Stimulated activated effector memory CD8-positive, alpha-beta T cell treated with anti-CD3 and anti-CD28 coated beads, Interleukin-12 subunit alpha, Interleukin-12 subunit beta, amount 100 ng/mL, for 72 hours (primary cell): Measurements from ENCODE around the gene HMGN3.
"Not testable (repeated sequence)": the region's sequence is repeated elsewhere in the genome, so short reads cannot be mapped to it uniquely, and the experiment has no call there.

Source experiments
- ATAC-seq: fragments of 150-1000 bp; cut with Tn5 transposase; 2 replicates; pipeline ENCODE4 v1.10.0; 2021
- DNase-seq, 2 donors: peaks; one replicate each; pipeline ENCODE4 v3.0.0; 2021 to 2022; ENCODE audit warnings: low spot score in 2 of 2
- H3K27ac Mint-ChIP-seq: one replicate; pipeline ENCODE4 v1.8.0; 2022; ENCODE audit warnings: mild to moderate bottlenecking, mixed read lengths
- H3K36me3 Mint-ChIP-seq: one replicate; pipeline ENCODE4 v1.8.0; 2022; ENCODE audit warnings: mild to moderate bottlenecking, mixed read lengths
- H3K4me1 Mint-ChIP-seq: one replicate; pipeline ENCODE4 v1.8.0; 2022; ENCODE audit warnings: mixed read lengths
- H3K4me3 Mint-ChIP-seq: one replicate; pipeline ENCODE4 v1.8.0; 2022; ENCODE audit warnings: mild to moderate bottlenecking, mixed read lengths
- H3K9me3 Mint-ChIP-seq: one replicate; pipeline ENCODE4 v1.8.0; 2022; ENCODE audit warnings: mixed read lengths

Gene HMGN3

GRCh38 chr6:79234150-79235022, at the start of gene HMGN3:
TSS of gene HMGN3 (minus strand) at chr6:79234682.
- peaks cover 6% of the 10 kb centered on the region for H3K36me3 Mint-ChIP-seq
- ATAC-seq (peak; percentile 98), DNase-seq (peak; percentile 81 to 93)
- peak within 1 kb of the TSS; percentile 91 for H3K27ac Mint-ChIP-seq
- peak within 1 kb of the TSS; percentile 89 for H3K4me3 Mint-ChIP-seq
- H3K4me1 Mint-ChIP-seq: peaks cover 6% of the 10 kb centered on the region
- no peaks in the 10 kb centered on the region for H3K9me3 Mint-ChIP-seq

DNA sequence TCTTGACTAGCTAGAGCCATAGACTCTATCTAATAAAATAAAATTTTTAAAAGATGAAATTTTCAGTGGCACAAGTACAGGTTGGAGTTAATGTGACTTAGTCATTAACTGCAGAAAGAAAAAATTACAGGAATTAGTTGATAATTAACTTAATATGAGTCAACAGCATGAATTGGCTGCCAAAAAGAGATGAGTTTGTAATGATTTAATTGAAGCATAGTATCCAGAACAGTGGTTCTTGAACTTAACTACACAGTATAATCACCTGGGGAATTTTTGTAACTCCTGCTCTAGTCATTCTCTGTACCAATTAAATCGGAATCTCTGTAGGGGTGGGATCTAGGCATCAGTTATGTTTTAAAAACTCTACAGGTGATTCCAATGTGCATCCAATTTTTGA, 46.3 kb upstream of the HMGN3 start:
- Mint-ChIP-seq H3K4me3 (no peak overlapping the region), H3K27ac (no peak overlapping the region), H3K36me3 (no peaks in the 10 kb centered on the region), H3K4me1 (no peaks in the 10 kb centered on the region), H3K9me3 (peaks cover 8% of the 10 kb centered on the region)
- DNase-seq: no peak
- ATAC-seq: no peak

- no peaks in the 10 kb centered on the region for H3K4me1 Mint-ChIP-seq
- H3K36me3 Mint-ChIP-seq: no peaks in the 10 kb centered on the region
- ATAC-seq (no peak), DNase-seq (no peak)
- peaks cover 8% of the 10 kb centered on the region for H3K9me3 Mint-ChIP-seq
- H3K4me3 Mint-ChIP-seq: no peak overlapping the region
- H3K27ac Mint-ChIP-seq: no peak overlapping the region
These were observed 42.6 kb upstream of the HMGN3 start for GRCh38 chr6:79277109-79277508.

DNA sequence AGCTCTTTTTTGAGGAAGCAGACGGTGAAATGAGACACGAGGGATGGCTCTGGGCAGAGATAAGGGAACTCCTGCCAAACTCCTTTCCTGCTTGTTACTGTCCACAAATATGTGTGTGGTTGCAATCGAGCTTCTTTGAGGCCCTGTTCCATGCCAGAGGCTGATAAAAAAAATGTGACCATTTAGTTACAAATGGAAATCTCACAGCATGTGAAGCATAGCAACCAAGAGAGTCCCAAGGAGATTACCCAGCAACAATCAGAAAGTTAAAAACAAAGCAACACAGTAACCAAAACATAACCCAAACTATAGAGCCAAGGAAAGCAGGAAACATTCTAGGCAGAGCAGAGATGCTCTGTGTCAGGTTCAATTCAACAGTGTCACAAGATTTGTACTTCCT, 35.4 kb upstream of the HMGN3 start:
- Mint-ChIP-seq H3K27ac (no peak overlapping the region), H3K9me3 (peaks cover 8% of the 10 kb centered on the region), H3K4me3 (no peak overlapping the region), H3K36me3 (no peaks in the 10 kb centered on the region), H3K4me1 (no peaks in the 10 kb centered on the region)
- DNase-seq (no peak), ATAC-seq (no peak)

DNA sequence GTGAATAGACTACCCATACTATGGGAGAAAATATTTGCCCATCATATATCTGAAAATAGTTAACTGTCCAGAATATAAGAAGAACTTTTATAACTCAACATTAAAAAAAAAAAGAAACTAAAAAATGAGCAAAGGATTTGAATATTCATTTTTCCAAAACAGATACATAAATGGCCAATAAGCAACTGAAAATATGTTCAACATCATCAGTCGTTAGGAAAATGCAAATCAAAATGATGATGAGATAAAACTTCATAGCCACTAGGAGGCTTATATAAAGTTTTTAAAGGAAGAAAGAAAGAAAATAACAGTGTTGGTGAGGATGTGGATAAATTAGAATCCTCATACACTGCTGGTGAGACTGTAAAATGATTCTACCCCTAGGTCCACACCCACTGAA, 32.6 kb upstream of the HMGN3 start:
- Mint-ChIP-seq H3K4me1 (no peaks in the 10 kb centered on the region), H3K27ac (no peak overlapping the region), H3K36me3 (no peaks in the 10 kb centered on the region), H3K9me3 (peaks cover 11% of the 10 kb centered on the region), H3K4me3 (no peak overlapping the region)
- no peak for ATAC-seq
- no peak for DNase-seq

DNA sequence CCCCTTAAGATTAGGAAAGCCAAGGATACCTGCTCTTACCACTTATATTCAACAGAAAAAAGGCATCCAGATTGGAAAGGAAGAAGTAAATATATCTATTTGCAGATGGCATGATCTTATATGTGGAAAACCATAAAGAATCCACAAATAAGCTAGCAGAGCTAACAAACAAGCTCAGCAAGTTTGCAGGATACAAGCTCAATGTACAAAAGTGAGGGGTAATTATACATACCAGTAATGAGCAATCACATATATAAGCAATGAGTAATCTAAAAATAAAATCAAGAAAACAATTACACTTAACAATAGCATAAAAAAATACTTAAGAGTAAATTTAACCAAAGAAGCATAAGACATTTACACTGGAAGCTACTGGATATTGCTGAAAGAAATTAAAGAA, 31.6 kb upstream of the HMGN3 start:
- H3K9me3 Mint-ChIP-seq: peaks cover 11% of the 10 kb centered on the region
- H3K4me3 Mint-ChIP-seq: no peak overlapping the region
- DNase-seq (no peak), ATAC-seq (no peak)
- H3K4me1 Mint-ChIP-seq: no peaks in the 10 kb centered on the region
- no peak overlapping the region for H3K27ac Mint-ChIP-seq
- H3K36me3 Mint-ChIP-seq: no peaks in the 10 kb centered on the region

- ATAC-seq (no peak), DNase-seq (no peak)
- Mint-ChIP-seq H3K4me3 (no peak overlapping the region), H3K4me1 (no peaks in the 10 kb centered on the region), H3K27ac (no peak overlapping the region), H3K9me3 (peaks cover 14% of the 10 kb centered on the region), H3K36me3 (no peaks in the 10 kb centered on the region)
These were observed 28.9 kb upstream of the HMGN3 start for GRCh38 chr6:79263359-79263758.

- H3K4me3 Mint-ChIP-seq: no peak overlapping the region
- no peak overlapping the region for H3K27ac Mint-ChIP-seq
- no peaks in the 10 kb centered on the region for H3K4me1 Mint-ChIP-seq
- DNase-seq: no peak
- H3K9me3 Mint-ChIP-seq: peaks cover 11% of the 10 kb centered on the region
- no peak for ATAC-seq
- no peaks in the 10 kb centered on the region for H3K36me3 Mint-ChIP-seq
These were observed 27.2 kb upstream of the HMGN3 start for GRCh38 chr6:79261666-79262065.

- H3K4me3 Mint-ChIP-seq: no peak overlapping the region
- H3K36me3 Mint-ChIP-seq: no peaks in the 10 kb centered on the region
- no peak for ATAC-seq
- no peaks in the 10 kb centered on the region for H3K4me1 Mint-ChIP-seq
- no peak overlapping the region for H3K27ac Mint-ChIP-seq
- no peak for DNase-seq
- H3K9me3 Mint-ChIP-seq: peaks cover 15% of the 10 kb centered on the region
These were observed 26.3 kb upstream of the HMGN3 start for GRCh38 chr6:79260772-79261171.

- Mint-ChIP-seq H3K9me3 (peaks cover 12% of the 10 kb centered on the region), H3K4me3 (no peak overlapping the region), H3K36me3 (no peaks in the 10 kb centered on the region), H3K4me1 (no peaks in the 10 kb centered on the region), H3K27ac (no peak overlapping the region)
- no peak for DNase-seq
- no peak for ATAC-seq
These were observed 23.1 kb upstream of the HMGN3 start for GRCh38 chr6:79257381-79258205.

- not testable (repeated sequence) for H3K4me1 Mint-ChIP-seq, H3K4me3 Mint-ChIP-seq, H3K27ac Mint-ChIP-seq, H3K36me3 Mint-ChIP-seq, DNase-seq, ATAC-seq
- peaks cover 12% of the 10 kb centered on the region for H3K9me3 Mint-ChIP-seq
These were observed 22.3 kb upstream of the HMGN3 start for GRCh38 chr6:79256770-79257169.

DNA sequence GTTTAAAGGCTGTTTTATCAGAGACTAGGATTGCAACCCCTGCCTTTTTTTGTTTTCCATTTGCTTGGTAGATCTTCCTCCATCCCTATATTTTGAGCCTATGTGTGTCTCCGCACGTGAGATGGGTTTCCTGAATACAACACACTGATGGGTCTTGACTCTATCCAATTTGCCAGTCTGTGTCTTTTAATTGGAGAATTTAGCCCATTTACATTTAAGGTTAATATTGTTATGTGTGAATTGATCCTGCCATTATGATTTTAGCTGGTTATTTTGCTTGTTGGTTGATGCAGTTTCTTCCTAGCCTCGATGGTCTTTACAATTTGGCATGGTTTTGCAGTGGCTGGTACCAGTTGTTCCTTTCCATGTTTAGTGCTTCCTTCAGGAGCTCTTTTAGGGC, 20.6 kb upstream of the HMGN3 start:
- not testable (repeated sequence) for H3K4me1 Mint-ChIP-seq, ATAC-seq

GRCh38 chr6:79250559-79250958, 16.1 kb upstream of the HMGN3 start:
- ATAC-seq: no peak
- H3K4me3 Mint-ChIP-seq: no peak overlapping the region
- H3K4me1 Mint-ChIP-seq: no peaks in the 10 kb centered on the region
- no peaks in the 10 kb centered on the region for H3K36me3 Mint-ChIP-seq
- peaks cover 2% of the 10 kb centered on the region for H3K9me3 Mint-ChIP-seq
- DNase-seq: no peak
- H3K27ac Mint-ChIP-seq: no peak overlapping the region

More for the DNA sequence above, 20.6 kb upstream of the HMGN3 start:
- not testable (repeated sequence) for H3K4me3 Mint-ChIP-seq, H3K36me3 Mint-ChIP-seq, H3K27ac Mint-ChIP-seq, DNase-seq, H3K9me3 Mint-ChIP-seq

DNA sequence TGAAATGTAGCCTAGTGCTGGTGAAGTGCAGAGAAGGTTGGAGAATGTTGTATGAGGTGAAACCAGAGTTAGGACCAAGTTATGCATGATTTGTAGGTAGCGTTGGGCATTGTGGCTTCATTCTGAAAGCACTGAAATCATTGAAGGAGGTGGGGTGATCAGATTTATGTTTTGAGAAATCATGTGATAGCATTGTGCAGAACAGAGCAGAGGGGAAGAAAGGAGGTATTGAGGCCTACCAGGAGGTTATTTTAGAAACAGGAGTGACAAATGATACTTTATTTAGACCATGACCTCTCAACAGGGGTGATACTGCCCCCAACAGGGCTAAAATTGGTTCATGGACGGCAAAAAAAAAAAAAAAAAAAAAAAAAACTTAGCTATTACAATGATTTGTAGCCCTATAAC, 15.6 kb upstream of the HMGN3 start:
- H3K27ac Mint-ChIP-seq: peak overlapping the region; percentile 1
- H3K4me3 Mint-ChIP-seq: no peak overlapping the region
- DNase-seq: no peak
- no peak for ATAC-seq
- peaks cover 2% of the 10 kb centered on the region for H3K9me3 Mint-ChIP-seq
- H3K36me3 Mint-ChIP-seq: no peaks in the 10 kb centered on the region
- H3K4me1 Mint-ChIP-seq: no peaks in the 10 kb centered on the region

- no peak overlapping the region for H3K27ac Mint-ChIP-seq
- H3K36me3 Mint-ChIP-seq: no peaks in the 10 kb centered on the region
- H3K4me1 Mint-ChIP-seq: no peaks in the 10 kb centered on the region
- no peak for ATAC-seq
- DNase-seq: no peak
- H3K9me3 Mint-ChIP-seq: no peaks in the 10 kb centered on the region
- no peak overlapping the region for H3K4me3 Mint-ChIP-seq
These were observed 14.7 kb upstream of the HMGN3 start for GRCh38 chr6:79249136-79249535.

DNA sequence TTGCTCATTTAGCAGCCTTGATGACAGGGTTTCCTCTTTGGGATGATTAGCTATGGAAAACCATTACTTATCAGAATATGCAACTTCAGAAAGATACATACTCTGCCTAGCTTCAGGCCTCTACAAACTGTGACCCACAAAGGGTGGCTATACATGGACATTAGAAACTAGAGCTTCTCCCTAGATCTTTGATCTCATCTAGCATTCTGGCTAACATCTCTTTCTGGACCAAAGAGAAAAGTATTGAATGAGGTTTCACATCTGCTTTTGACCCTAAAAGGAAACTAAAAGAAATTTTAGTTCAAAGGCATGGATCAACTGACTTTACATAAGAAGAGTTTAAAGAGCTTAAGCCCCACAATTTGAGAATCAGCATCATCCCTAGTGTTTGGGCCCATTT, 12.4 kb upstream of the HMGN3 start:
- H3K4me3 Mint-ChIP-seq: no peak overlapping the region
- DNase-seq: no peak
- no peak overlapping the region for H3K27ac Mint-ChIP-seq

More for the DNA sequence above, 12.4 kb upstream of the HMGN3 start:
- Mint-ChIP-seq H3K4me1 (no peaks in the 10 kb centered on the region), H3K9me3 (no peaks in the 10 kb centered on the region), H3K36me3 (no peaks in the 10 kb centered on the region)
- ATAC-seq: no peak
